Thoracic aorta (tissue), 2 donors: Measurements from ENCODE around the gene MYOF. TPM values are rescaled to one million over a fixed set of nuclear protein-coding genes. Genes with fewer than 3 reads are reported as not detected.

ENCODE experiments used
- ATAC-seq: fragments of 150-250 bp; one replicate; pipeline ENCODE4 v1.8.0; 2017; ENCODE audit warnings: low read depth; ENCODE audit not compliant: insufficient number of reproducible peaks, low FRiP score
- DNase-seq: peaks from one replicate; pipeline ENCODE4 v3.0.0-alpha.2; 2020; ENCODE audit warnings: low spot score
- H3K27ac ChIP-seq, 2 donors: fragments of 200-600 bp; sonication (generic); 1 replicate in 1 of 2; 2 replicates in 1 of 2; pipeline ENCODE4 v1.5.1; 2016; ENCODE audit warnings: mild to moderate bottlenecking in 2 of 2, moderate library complexity in 2 of 2
- H3K27me3 ChIP-seq: fragments of 200-600 bp; sonication (generic); replicated peaks from 2 replicates; pipeline ENCODE4 v1.6.0; 2016; ENCODE audit warnings: mild to moderate bottlenecking; ENCODE audit not compliant: insufficient read depth
- H3K36me3 ChIP-seq: fragments of 200-600 bp; sonication (generic); one replicate; pipeline ENCODE4 v1.5.1; 2016
- H3K4me1 ChIP-seq, 2 donors: fragments of 200-600 bp; sonication (generic); 1 replicate in 1 of 2; 2 replicates in 1 of 2; pipeline versions ENCODE4 v1.5.1 to v1.6.0; 2016; ENCODE audit warnings: low read depth in 2 of 2, mild to moderate bottlenecking in 1 of 2; ENCODE audit not compliant: control insufficient read depth in 1 of 2
- H3K4me3 ChIP-seq: fragments of 200-600 bp; sonication (generic); 2 replicates; pipeline ENCODE4 v1.5.1; 2016; ENCODE audit warnings: mild to moderate bottlenecking
- H3K9me3 ChIP-seq: fragments of 200-600 bp; sonication (generic); 2 replicates; pipeline ENCODE4 v1.5.1; 2016
- total RNA-seq, 2 donors: library from RNA; depleted of rRNA; stranded (reverse); fragments of >200 nt; gene quantifications; one replicate each; pipeline versions ENCODE4 v1.1.0 to v1.2.3, GENCODE V29; 2016
- TF ChIP-seq, protein P1 (sequence below): fragments of 200-600 bp; sonication (generic); IDR thresholded peaks from one replicate; pipeline ENCODE4 v1.5.1; 2019; ENCODE audit warnings: antibody characterized with exemption

MYOF gene
- total RNA-seq, 2 donors from 2014 or later = 132 to 138 TPM

DNA sequence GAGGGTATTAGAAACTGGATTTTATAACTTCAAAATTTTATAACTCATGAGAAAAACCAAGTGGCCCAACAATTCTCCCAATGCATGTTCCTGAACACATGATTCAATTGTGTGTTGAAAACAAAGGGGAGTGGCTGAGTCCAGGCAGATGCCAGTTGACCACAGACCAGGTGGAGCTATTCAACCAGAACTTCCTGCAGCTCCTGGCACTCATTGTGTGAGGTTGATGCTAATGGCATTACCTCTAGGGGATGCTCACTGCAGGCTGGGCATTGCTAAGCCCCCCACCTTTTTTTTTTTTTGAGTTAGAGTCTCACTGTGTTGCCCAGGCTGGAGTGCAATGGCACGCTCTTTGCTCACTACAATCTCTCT lies 20.3 kb downstream of the MYOF start:
- no peak overlapping the region for H3K4me3 ChIP-seq
- ATAC-seq (no peak), DNase-seq (no peak)
- H3K27me3 ChIP-seq = no peaks in the 10 kb centered on the region
- no peaks in the 10 kb centered on the region for H3K36me3 ChIP-seq
- no peaks in the 10 kb centered on the region for H3K9me3 ChIP-seq
- TF ChIP-seq, protein P1, sequence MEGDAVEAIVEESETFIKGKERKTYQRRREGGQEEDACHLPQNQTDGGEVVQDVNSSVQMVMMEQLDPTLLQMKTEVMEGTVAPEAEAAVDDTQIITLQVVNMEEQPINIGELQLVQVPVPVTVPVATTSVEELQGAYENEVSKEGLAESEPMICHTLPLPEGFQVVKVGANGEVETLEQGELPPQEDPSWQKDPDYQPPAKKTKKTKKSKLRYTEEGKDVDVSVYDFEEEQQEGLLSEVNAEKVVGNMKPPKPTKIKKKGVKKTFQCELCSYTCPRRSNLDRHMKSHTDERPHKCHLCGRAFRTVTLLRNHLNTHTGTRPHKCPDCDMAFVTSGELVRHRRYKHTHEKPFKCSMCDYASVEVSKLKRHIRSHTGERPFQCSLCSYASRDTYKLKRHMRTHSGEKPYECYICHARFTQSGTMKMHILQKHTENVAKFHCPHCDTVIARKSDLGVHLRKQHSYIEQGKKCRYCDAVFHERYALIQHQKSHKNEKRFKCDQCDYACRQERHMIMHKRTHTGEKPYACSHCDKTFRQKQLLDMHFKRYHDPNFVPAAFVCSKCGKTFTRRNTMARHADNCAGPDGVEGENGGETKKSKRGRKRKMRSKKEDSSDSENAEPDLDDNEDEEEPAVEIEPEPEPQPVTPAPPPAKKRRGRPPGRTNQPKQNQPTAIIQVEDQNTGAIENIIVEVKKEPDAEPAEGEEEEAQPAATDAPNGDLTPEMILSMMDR = no peak
- peak overlapping the region; percentile 89 to 92 for H3K27ac ChIP-seq
- peaks cover 64 to 92% of the 10 kb centered on the region in 2 donors for H3K4me1 ChIP-seq

DNA sequence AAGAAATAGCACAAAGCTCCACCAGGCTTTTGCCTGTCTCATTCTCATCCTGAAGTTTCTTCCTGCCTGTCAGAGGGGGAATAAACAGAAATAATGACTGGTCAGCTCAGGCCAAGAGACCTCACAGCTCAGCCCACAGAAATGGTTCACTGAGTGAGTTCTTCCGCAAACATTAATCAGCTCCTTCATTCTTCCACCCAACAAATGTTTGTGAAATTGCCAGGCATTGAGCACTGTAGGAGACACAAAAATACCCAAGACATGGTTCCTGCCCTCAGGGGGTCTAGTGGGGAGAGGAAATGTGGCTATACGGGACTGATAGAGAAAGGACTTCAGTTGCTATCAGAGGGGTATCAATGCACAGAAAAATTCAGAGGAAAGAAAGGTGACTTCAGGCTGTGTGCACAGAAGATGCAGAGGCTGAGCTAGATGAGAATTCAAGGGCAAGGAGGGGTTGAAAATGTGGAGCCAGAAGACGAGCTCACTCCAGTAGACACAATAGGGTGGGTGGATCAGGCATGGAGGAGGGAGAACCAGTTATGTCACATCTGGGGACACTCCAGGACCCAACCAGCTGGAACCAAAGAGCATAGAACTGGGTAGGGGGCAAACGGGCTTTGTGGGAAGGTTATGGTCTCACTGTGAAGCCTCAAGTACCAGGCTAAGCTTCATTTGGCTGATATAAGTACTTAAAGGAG lies 20.9 kb downstream of the MYOF start:
- H3K4me1 ChIP-seq = peaks cover 58 to 87% of the 10 kb centered on the region in 2 donors
- no peak overlapping the region for H3K4me3 ChIP-seq
- H3K27ac ChIP-seq = peak overlapping the region; percentile 89 to 92
- no peaks in the 10 kb centered on the region for H3K9me3 ChIP-seq
- no peaks in the 10 kb centered on the region for H3K36me3 ChIP-seq
- TF ChIP-seq, protein P1 = no peak
- ATAC-seq (no peak), DNase-seq (no peak)
- H3K27me3 ChIP-seq = no peaks in the 10 kb centered on the region

DNA sequence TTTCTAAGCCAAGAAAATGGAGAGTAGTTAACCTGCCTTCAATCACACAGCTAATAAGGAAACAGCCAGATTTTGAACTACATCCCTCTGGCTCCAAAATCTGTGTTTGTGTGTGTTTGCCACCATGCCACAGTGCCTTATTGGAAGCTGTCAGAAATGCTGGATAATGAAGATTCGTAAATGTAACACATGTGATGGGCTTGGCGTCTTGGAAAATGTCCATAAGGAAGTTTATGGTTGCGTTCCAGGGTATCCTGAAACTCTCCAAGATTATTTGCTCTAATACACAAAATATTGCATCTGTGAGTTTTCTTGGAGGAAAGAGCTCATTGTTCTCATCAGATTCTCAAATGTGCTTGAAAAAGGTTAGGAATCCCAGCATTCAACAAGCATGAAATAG lies 22.7 kb downstream of the MYOF start:
- H3K4me3 ChIP-seq = no peak overlapping the region
- H3K27ac ChIP-seq = peak overlapping the region; percentile 93 to 96
- ATAC-seq (no peak), DNase-seq (no peak)
- no peaks in the 10 kb centered on the region for H3K27me3 ChIP-seq
- TF ChIP-seq, protein P1 = no peak
- peaks cover 43 to 70% of the 10 kb centered on the region in 2 donors for H3K4me1 ChIP-seq
- H3K36me3 ChIP-seq = no peaks in the 10 kb centered on the region
- H3K9me3 ChIP-seq = no peaks in the 10 kb centered on the region

DNA sequence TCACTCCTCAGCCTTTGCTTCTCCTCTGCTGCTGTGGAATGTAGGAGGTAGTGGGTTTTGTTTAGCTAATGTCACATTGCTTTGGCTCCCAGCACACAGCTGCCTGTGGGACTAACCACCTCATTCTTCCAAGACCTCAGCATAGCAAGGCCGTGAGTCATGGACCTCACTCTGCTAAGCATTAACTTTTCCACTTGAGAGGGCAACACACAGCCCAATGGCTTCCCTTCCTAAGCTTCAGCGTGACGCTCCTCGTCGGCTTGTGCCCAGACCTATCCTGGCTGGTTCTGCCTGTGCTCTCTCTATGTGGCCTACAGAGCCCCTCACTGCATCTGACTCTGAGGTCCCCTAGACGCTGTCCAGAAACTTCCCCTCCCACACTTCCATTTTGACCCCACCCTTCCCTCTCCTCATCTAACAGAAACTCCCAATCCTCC lies 23.3 kb downstream of the MYOF start:
- H3K4me3 ChIP-seq = peak overlapping the region; percentile 6
- DNase-seq = peak; percentile 93
- peaks cover 37 to 64% of the 10 kb centered on the region in 2 donors for H3K4me1 ChIP-seq
- TF ChIP-seq, protein P1 = no peak
- no peaks in the 10 kb centered on the region for H3K36me3 ChIP-seq
- no peaks in the 10 kb centered on the region for H3K27me3 ChIP-seq
- H3K27ac ChIP-seq = peak overlapping the region; percentile 93 to 96
- no peaks in the 10 kb centered on the region for H3K9me3 ChIP-seq
- peak; percentile 87 for ATAC-seq

DNA sequence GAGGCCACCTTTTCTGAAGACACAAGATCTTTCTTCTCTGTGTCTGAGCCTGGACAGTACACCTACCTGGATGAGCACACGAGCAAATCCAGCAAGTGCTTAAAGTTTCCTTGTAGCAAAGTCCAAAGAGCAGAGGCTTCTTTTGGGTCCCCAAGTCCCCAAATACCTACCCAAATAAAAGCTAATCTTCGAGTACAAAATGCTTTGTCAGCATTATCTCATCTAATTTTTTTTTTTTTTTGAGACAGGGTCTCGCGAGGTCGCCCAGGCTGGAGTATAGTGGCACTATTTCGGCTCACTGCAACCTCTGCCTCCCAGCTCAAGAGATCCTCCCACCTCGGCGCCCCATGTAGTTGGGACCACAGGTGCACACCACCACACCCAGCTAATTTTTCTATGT lies 24.6 kb downstream of the MYOF start:
- Histone ChIP-seq H3K27ac (peak overlapping the region; percentile 93 to 96), H3K9me3 (no peaks in the 10 kb centered on the region), H3K27me3 (no peaks in the 10 kb centered on the region), H3K4me1 (peaks cover 32 to 50% of the 10 kb centered on the region in 2 donors), H3K36me3 (no peaks in the 10 kb centered on the region), H3K4me3 (no peak overlapping the region)
- no peak for ATAC-seq
- TF ChIP-seq, protein P1 = no peak
- DNase-seq = no peak
